Kidney capillary endothelial cell (primary cell): ENCODE measurements around the gene TMEM154.

Experiments used
- DNase-seq: peaks from one replicate; pipeline ENCODE4 v3.0.0-alpha.2; 2018; ENCODE audit warnings: low spot score

The TMEM154 gene

GRCh38 chr4:152696764-152697261 lies 17.0 kb upstream of the TMEM154 start:
- DNase-seq: no peak

GRCh38 chr4:152693871-152694270 lies 14.1 kb upstream of the TMEM154 start:
- no peak for DNase-seq

GRCh38 chr4:152691761-152692160 lies 12.0 kb upstream of the TMEM154 start:
- no peak for DNase-seq

- DNase-seq: no peak
Observed at GRCh38 chr4:152690706-152691651, 11.2 kb upstream of the TMEM154 start.

GRCh38 chr4:152689615-152690501 lies 10.1 kb upstream of the TMEM154 start:
- DNase-seq: no peak

GRCh38 chr4:152687974-152688599 lies 8.3 kb upstream of the TMEM154 start:
- no peak for DNase-seq

- DNase-seq: no peak
Observed at GRCh38 chr4:152686452-152687013, 6.7 kb upstream of the TMEM154 start.

- no peak for DNase-seq
Observed at GRCh38 chr4:152684587-152684986, 4.8 kb upstream of the TMEM154 start.

- DNase-seq: no peak
Observed at GRCh38 chr4:152684007-152684406, 4.2 kb upstream of the TMEM154 start.

GRCh38 chr4:152682143-152682941 lies 2.5 kb upstream of the TMEM154 start:
- DNase-seq: no peak

- peak; percentile 87 for DNase-seq
Observed at GRCh38 chr4:152680988-152681603, 1.3 kb upstream of the TMEM154 start.

GRCh38 chr4:152678841-152679240 lies 956 bp downstream of the TMEM154 start:
- peak; percentile 16 for DNase-seq

GRCh38 chr4:152677117-152677516 lies 2.7 kb downstream of the TMEM154 start:
- DNase-seq: no peak

- DNase-seq: no peak
Observed at GRCh38 chr4:152676052-152676854, 3.5 kb downstream of the TMEM154 start.

GRCh38 chr4:152674359-152674758 lies 5.4 kb downstream of the TMEM154 start:
- no peak for DNase-seq

GRCh38 chr4:152673489-152673888 lies 6.3 kb downstream of the TMEM154 start:
- DNase-seq: no peak

GRCh38 chr4:152672206-152673092 lies 7.3 kb downstream of the TMEM154 start:
- DNase-seq: no peak

- DNase-seq: no peak
Observed at GRCh38 chr4:152668338-152668964, 11.3 kb downstream of the TMEM154 start.
